GM18867 (cell line): Measurements from ENCODE around the gene EEFSEC.

Experiments used
- ATAC-seq: cut with Tn5 transposase; IDR thresholded peaks from one replicate; pipeline ENCODE4 v1.9.1; 2021; ENCODE audit warnings: mild to moderate bottlenecking, moderate library complexity; ENCODE audit not compliant: unreplicated experiment

The EEFSEC gene

DNA sequence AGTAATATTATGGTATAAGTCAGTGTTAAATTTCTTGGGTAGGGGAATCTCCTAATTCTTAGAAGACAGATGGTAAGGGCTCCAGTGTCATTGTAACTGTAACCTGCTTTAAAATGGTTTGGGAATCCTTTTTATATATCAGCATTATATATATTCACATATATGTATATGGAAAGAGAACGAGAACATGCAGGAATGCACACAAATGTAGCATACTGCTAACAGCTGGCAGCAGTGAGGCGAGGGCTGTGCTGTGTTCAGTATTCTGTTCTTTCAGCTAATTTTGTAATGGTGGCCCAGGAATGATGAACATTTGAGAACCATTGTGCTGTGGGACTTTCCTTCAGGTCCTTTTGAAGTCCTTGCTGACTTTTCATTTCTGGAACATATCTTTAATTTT, 60.8 kb downstream of the EEFSEC start:
- no peak for ATAC-seq

DNA sequence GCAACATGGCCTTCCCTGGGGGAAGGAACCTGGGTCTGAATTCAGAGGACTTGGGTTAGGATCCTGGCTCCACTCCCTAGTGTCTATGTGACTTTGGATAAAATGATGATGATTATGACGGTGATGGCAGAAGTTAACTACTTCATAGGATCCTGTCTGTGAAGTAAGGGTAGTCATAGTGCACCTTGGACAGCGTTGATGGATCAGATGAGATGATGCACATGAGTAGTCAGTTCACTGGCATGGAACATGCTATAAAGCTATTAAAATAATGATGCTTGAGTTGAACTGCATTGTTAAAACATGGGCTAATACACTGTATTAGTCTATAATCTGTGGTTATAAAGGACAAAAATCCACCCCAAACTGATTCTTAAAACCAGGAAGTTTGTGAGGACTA, 62.0 kb downstream of the EEFSEC start:
- no peak for ATAC-seq

DNA sequence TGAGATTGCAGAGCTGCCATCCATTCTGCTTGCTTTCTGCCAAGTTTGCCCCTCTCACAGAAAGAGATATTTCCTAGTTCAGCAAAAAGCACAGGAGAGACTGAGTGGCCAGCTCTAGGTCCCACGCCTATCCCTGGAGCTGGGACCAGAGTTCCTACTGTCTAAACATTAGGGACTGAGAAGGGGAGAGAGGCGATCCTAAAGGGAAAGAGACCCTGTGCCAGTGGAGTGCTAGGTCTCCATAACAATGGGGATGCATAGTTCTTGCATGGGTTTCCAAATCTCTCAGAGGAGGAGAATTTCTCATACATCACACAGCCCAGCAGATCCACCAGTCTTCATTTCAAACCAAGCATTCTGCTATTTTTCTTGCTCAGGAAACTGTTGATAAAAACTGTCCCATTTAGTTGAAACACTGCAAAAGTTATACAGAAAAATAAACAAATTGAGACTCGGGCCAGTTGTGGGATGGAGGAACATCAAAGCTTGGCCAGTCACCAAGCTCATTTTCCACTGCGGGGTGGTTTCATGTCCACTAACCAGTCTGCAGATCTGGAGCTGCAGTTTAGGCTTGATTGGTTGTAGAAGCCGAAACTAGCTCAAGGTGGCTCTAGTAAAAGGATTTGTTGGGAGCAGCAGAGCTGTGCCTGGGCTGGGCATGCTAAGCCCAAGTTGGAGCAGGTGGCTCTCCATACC, 62.7 kb downstream of the EEFSEC start:
- ATAC-seq = no peak

- no peak for ATAC-seq
Measured at GRCh38 chr3:128217702-128218547, 64.6 kb downstream of the EEFSEC start.

DNA sequence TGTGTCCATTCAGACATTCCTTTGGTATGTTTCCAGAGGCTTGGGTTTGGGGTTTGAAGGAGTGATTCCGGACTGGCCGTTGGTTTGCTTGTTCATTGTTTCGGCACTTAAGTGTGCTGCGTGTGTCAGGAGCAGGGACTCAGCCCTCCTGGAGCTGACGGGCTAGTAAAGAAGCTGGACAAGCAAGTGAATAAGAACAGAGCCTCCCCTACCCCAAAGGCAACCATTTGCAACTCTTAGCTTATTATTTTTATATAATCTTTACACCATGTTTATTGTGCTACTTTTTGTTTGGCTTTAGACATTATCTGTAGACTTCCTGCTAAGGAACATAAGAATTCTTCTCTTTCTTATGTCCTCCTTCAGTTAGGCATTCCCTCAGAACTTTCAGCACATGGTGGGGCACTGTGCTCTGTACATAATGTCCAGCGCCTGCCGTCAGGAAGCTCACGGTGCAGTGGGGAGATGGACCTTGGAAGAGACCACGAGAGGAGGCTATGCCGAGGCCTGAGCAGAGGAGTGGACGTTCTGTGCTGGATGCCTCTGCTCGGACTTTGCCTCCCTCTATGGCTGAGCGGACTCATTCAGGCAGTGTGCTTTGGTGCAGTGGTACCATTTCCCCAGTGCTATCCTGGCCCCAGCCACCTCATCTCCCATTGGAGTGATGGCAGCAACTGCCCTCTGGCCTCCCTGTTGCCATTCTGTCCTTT, 65.4 kb downstream of the EEFSEC start:
- no peak for ATAC-seq

DNA sequence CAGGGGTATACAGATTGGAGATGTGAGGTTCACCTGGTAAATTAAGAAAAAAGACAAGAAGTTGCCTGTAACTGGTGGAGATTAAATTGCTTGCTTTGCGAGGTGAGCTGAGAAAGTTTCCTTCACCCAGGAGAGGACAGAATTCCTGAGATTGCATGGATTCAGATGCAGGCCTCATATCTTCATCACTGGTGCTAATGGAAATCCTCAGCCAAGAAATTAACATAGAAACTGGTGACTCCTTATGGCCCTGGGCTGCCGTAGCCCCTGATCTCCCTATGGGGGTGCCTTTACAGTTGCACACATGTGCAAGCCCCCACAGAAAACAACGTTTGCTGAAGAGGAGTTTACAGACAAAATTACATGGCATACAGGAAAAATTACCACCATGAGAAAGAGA, 68.0 kb downstream of the EEFSEC start:
- no peak for ATAC-seq

- no peak for ATAC-seq
Measured at GRCh38 chr3:128222796-128223385, 69.6 kb downstream of the EEFSEC start.

GRCh38 chr3:128226186-128226725, 73.0 kb downstream of the EEFSEC start:
- ATAC-seq = no peak

- ATAC-seq = no peak
Measured at GRCh38 chr3:128226795-128227395, 73.6 kb downstream of the EEFSEC start.

GRCh38 chr3:128227507-128227906, 74.2 kb downstream of the EEFSEC start:
- ATAC-seq = no peak

- ATAC-seq = no peak
Measured at GRCh38 chr3:128228366-128228910, 75.2 kb downstream of the EEFSEC start.

DNA sequence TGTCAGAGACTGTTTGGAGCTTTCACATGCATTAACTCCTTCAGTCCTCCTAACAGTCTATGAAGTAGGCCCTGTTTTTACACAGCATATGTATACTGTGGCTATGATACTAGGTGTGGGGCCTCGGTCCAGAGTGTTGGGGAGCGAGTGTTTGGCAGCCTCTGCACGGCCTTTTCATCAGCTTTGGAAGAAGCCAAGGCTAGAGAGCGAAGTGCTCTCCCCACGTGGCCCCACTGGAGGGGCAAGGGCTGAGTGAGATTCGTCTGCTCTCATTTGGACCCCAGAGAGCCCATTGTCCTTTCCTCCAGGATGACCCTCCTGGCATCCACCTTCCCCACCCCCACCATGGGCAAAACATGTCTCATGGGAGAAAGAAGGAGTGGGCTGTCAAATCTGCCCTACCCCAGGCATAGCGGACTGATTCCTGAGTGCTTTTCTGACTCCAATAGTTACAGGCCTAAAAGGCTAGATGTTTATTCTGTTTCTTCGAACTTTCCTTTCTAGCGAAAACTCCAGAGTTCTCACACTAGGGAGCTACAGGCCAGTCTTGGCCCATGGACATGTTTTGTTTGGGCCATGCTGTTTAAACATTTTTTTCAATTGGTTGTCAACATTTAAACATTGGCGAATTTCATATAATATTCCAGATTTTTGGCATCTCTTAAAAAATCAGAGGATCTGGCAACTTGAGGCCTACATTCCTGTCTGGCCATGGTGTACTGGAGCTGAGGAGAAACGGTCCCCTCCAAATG, 76.0 kb downstream of the EEFSEC start:
- ATAC-seq = no peak

DNA sequence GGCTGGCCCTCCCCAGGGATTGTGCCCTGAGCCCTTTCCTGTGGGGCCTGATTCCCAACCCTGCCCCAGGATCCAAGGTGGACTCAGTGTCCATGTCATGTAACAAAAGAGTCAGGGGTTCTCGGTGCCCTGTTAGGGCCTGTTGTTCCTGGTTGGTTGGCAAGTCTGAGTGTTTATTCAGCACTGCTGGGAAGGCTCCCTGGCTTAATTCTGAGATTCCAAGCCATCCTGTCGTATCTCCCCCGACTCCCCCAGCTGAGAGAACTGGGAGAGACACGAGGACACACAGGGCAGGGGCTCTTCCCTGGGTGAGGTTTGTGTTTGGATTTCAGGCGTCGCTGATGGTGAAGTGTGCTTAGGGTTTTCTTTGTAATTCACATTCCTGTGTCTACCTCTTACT, 78.3 kb downstream of the EEFSEC start:
- no peak for ATAC-seq

DNA sequence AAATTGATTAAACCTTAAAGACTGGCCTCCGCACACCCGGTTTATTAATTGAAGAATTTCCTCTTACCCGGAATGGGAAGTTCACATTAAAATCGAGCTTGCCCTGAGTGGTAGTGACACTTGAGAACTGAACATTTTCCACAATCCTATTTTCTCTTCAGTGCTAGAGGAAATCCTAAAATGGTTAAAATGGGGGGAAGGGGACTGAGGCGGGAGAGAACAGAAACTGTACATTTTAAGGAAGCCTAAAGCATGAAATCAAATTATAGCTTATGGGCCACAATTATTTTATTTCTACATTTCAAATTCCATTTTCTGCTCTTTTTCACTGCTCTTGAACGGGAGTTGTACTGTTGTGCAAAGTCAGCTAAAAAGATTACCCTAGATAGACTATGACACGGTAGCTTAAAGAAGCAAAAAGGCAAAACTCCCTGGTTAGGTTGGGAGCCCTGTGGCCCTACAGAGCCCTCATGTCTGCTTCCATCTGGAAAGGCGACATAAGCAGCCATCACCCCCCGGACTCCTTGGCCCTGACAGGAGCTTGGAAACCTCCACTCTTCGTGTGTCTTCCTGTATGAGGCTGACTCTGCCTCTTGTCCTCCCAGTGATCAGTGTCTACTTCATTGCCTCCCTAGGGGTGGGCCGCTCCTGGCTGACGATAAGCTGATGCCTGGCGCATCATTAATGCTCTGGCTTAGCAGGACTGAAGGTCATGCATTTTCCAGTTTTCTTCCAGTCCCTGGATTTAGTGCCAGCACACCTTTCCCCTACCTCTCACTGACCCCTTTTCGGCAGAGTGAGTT, 79.3 kb downstream of the EEFSEC start:
- ATAC-seq = no peak

GRCh38 chr3:128235207-128235926, 82.1 kb downstream of the EEFSEC start:
- ATAC-seq = no peak

- no peak for ATAC-seq
Measured at GRCh38 chr3:128236657-128237056, 83.4 kb downstream of the EEFSEC start.

GRCh38 chr3:128237348-128238183, 84.3 kb downstream of the EEFSEC start:
- ATAC-seq = no peak

- ATAC-seq = no peak
Measured at GRCh38 chr3:128238184-128238489, 84.9 kb downstream of the EEFSEC start.
